ENCODE measurements around the gene CLEC16A. TPM values are rescaled to one million over a fixed set of nuclear protein-coding genes. Genes with fewer than 3 reads are reported as not detected.

Gene CLEC16A
- total RNA-seq, 1 donor from 2014 or later: 38.8 TPM

DNA sequence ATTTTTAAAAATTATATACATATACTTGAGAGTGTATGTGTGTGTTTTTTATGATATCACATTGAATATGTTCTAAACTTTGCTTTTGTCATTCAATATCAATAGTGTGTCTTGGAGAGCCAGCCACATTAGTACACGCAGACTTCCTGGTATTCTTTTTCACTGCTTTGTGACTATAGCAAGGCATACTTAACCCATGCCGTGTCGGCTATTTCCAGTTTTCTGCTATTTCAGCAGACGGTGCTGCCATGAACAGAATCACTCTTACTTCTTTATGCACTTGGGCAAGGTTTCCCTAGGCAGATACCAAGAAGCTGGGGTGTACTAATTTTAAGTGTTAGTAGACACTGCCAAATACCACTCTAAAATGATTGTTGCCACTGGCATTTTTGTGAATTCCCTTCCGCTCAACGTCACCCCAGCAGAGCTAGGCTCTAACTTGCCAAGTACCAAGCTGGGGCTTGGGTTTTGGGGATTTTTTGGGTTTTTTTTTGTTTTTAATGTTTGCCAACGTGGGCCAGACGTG lies 176.8 kb downstream of the CLEC16A start:
- no peak for DNase-seq (ENCODE audit: low spot score)

DNA sequence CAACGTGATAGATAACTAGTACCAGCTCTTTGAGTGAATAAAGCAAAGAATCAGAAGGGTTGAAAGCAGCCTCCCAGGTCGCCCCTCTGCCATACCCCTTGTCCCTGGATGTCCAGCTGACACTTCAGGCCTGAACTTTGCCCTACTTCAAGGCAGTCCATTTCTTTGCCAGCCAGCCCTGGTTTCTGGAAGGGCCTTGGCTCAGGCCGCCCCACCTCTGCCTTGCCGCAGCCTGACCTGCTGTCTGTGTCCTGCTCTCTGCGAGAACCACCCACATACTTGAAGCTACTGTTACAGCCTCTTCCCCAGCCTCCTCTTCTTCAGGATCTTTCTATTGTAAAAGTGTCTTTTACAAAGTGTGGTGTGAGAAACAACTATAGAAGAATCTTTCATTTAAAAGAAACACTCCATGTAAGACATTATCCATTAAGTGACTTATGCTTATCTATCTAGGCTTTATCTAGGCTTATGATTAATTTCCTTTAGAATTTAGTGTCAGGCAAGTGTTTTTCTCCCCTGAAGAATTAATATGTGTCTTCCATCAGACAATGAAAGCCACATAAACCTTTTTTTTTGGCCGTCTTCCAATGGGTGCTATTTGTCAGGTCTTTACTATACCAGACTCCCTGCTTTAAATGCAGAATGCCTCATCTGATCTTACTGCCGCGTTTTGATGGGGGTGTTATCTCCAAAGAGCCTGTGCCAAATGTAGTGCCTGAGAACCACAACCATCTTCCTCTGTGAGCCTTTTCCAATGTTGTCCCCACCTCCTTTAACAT lies 177.7 kb downstream of the CLEC16A start:
- DNase-seq (ENCODE audit: low spot score): no peak

DNA sequence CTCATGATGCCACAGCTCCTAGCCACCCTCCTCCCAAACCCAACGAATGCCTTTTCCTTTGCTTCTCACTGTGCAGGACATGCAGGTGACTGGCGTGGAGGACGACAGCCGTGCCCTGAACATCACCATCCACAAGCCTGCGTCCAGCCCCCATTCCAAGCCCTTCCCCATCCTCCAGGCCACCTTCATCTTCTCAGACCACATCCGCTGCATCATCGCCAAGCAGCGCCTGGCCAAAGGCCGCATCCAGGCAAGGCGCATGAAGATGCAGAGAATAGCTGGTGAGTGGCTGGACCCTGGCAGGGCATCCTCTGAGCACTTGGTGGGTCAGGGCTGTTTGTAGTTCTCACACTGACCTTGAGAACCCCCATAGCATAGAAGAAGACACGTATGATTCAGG lies 179.3 kb downstream of the CLEC16A start:
- no peak for DNase-seq (ENCODE audit: low spot score)

DNA sequence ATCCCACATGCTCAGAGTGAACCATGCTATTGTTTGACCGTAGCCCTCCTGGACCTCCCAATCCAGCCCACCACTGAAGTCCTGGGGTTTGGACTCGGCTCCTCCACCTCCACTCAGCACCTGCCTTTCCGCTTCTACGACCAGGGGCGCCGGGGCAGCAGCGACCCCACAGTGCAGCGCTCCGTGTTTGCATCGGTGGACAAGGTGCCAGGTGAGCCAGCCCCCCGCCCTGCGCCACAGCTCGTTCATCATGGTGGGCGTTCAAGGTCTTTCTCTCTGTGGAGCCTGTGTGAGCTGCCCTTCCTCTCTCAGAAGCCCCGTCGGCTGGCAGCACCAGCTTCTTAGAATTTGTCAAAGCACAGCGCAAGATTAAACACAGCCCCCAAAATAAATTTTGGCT lies 181.6 kb downstream of the CLEC16A start:
- no peak for DNase-seq (ENCODE audit: low spot score)

DNA sequence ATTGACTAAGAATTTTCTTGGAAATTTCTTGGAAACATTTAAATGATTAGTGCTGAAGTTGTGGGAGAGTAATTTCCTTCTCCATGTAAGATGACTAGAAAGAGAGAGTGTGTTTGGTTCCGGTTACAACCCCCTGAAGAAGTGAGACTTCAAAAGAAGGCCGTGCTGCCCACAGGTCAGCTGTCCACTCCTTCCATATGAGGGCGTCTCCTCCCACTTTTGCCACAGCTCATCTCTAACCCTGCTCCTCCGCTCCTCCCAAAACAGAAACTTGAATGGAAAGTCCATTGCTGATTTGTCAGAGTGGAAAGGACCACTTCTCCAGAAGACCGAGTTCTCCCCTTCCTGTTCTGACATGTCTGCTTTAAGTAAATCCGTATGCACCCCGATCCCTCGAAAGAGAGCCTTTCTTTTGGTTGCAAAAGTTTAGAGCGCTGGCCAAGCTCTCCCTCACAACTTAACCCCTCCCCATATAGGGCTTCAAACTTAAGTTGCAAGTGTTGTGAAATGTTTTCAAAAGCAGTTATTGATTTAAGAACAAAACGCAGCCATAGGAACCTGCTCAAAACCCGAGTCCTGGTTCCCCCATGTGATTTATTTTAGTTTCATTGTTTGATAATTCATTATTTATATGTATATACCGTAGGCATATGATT lies 182.2 kb downstream of the CLEC16A start:
- no peak for DNase-seq (ENCODE audit: low spot score)

DNA sequence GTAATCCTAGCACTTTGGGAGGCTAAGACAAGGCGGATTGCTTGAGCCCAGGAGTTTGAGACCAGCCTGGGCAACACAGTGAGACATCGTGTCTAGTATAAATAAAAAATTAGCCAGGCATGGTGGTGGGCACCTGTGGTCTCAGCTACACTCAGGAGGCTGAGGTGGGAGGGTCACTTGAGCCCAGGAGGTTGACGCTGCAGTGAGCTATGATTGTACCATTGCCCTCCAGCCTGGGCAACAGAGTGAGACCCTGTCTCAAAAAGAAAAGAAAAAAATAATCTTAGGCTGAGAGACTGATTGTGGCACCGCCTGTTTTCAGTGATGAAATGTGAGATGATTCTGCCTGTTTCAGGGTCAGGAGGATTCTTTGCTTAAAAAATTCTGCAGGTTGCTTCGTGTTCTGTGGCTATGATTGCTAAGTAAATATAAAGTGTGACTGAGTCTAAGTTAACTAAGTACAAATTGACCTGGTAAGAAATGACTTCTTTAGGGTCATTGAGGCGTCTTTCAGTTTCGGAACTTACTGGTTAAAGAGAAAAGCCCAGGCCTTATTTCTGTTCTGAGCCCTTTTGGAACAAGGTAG lies 183.3 kb downstream of the CLEC16A start:
- DNase-seq (ENCODE audit: low spot score): no peak

DNA sequence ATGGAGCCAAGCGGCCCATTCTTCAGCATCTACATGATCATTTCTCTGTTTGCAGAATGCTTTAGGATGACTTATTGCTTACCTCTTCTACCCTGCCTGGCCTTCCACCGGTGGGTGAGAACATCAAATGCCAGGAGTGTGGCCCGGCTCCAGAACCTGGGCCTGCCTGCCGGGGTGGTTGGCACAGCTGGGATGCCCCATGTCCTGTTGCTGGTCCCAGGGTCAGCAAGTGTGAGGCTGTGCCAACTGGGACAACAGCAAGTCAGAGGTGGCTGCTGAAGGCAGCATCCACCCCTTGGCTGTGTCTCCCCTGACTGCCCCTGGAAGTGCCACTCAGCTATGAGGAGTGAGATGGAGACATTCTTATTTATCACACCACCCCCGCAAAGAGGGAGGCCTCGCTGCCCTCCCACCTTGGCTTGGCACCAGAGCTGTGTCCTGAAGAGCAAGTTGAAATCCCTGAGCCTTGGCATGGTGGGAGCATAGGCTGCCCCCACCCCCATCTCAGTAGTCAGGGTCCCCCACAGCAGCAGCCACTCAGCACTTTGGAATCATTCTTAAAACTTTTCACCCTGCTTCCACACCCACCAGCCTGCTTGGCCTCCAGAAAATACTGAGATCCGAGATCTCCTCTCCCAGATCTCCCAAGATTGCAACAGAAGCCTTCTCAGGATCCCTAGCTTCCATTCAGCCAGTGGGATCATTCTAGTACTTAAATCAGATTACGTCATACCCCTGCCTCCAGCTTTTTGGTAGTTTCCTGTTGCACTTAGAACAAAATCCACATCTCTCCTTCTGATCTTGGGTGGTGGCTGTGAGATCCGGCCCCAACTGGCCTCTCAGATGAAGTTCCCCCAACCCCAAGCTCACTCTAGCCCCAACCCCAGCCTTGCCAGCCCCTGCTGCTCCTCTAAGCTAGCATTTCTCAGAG lies 184.1 kb downstream of the CLEC16A start:
- DNase-seq (ENCODE audit: low spot score): no peak

DNA sequence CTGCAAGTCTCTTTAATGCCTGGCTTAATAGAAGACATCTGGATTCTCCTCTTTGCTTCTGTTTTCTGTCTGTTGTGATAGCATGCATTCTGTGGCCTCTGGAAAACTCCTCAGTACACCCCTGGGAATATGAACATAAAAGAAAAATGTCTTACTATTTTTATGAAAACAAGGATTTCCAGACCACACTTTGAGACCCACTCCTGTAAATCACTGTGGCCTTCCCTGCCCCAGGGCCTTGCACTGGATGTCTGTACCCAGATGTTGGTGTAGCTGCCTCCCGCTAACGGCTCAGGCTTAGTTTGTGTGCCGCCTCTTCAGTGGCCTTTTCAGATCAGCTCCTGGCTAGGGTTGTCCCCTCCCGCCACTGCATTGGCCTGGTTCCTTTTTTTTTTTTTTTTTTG lies 185.0 kb downstream of the CLEC16A start:
- DNase-seq (ENCODE audit: low spot score): no peak

DNA sequence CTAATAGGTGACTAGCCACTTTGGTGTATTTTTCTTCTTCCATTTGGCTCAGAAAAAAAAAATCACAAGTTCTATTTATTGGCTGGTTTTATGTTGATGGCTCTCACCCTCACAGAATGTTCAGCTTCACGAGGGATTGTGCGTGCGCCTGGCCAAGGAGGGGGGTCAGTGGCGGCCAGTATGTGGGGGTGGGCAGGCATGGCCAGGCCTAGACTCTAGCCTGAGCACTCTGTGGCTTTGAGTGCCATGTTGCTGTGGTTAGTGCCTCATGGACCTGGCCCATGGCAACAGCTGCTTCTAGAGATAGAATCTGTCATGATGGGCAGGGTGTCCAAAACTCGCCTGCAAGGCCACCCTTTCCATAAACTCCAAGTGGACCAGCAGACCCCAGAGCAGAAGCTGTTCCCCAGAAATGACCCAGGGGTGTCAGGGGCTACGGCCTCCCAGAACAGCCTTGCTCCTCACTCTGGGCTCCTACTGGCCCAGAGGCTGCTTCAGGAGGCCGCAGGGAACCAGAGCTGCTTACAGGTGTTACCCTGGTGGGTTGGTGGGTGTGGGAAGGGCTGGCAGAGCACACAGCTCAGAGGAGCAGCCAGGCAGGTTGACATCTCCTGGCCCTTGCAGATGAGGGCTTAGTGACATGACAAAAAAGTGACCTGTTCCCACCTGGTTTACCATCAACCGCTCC lies 186.8 kb downstream of the CLEC16A start:
- DNase-seq (ENCODE audit: low spot score): no peak

DNA sequence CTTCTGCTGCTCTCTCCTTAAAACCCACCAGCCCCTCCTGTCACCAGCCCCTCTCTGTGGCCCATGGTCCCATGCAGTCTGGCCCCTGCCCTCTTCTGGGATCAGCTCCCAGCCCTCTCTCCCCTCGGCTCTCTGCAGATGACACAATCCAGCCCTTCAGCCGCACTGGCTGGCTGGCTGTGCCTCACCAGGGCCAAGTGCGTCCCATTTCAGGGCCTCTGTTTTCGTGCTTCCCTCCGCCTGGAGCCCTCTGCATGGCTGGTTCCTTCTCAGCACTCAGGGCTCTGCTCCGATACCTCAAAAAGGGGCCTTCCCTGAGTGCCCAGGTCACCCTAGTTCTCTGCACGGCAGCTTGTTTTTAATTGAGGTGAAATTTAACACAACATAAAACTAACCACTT lies 187.3 kb downstream of the CLEC16A start:
- DNase-seq (ENCODE audit: low spot score): no peak

DNA sequence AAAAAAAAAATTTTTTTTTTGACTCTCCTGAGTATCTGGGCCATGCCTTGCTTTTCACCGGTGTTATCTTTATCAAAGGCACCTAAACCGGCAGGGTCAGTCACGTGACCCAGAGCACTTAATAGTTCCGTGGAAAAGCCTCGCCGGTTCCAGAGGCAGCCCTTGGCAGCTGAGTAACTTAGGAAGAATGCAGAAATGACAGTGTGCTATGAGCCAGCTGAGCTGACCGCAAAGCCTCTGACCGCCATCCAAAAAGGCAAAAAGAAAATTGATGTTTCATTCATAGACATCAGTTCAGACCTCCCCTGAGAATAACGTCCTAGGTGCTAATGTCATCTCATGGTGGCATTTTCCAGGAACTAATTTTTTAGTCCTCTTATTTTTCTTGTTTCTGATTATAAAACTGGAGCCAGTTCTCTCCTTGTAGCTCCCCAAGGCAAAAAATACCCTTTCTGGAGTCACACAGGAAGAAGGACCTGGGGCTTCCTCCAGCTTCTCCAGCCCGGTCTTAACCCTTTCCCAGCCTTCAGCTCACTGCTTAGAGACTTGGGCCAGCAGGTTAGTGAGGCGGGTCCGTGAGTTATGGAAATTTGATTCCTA lies 189.1 kb downstream of the CLEC16A start:
- DNase-seq (ENCODE audit: low spot score): peak; percentile 90

DNA sequence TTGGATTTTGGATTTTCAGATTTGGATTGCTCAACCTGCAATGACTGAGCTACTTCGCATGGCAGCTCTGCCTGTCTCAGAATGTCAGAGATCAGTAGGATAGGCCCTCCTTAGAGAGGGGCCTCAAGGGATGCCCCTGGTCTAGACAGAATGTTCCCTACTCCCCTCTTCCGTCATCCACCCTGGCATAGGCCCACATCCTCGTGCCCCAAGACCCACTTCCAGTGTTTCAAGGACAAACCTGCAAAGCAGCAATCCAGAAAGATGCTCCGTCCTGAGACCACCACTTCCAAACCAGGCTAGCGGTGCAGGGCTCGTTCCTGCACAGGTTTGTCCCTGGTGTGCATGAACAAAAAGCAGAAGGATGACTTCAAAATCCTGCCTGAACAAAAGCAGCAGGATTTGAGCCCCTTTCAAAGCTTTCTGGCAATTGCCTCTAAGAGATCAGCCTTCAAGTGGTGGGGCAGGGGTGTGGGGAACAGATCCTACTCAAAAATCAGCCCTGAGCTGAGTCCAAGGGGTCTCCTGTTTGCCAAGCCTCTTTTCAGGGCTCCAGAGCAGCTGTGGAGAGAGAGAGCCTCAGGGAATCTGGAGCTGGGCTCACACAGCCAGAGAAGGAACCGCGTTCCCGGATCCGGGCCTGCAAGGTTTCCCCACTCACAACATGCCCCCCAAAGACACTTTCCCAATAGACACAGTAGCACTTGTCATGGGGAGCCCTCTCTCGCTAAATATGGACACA lies 190.5 kb downstream of the CLEC16A start:
- DNase-seq (ENCODE audit: low spot score): no peak

DNA sequence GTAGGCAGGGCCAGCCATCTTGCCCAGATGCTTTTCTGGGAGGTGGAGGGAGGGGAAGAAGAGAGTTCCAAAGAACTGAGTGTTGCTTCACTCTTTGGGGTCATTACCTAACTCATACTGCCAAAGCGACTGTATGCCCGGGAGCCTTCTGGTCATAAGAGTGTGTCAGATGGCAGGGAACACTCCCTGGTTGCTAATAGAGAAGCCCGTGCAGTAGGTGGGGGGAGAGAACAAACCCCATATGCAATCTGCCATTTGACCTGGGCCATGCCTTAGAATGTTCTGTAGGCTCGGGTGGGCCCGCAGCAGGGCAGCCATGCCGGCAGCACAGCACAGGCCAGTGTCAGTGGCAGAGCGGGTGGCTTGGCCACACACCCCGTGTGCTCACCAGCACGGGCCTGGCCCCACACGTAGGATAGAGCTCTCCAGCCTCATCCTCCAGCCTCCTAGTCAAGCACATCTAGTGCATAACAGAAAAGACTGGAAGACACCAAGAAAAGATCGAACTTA lies 191.2 kb downstream of the CLEC16A start:
- DNase-seq (ENCODE audit: low spot score): no peak

DNA sequence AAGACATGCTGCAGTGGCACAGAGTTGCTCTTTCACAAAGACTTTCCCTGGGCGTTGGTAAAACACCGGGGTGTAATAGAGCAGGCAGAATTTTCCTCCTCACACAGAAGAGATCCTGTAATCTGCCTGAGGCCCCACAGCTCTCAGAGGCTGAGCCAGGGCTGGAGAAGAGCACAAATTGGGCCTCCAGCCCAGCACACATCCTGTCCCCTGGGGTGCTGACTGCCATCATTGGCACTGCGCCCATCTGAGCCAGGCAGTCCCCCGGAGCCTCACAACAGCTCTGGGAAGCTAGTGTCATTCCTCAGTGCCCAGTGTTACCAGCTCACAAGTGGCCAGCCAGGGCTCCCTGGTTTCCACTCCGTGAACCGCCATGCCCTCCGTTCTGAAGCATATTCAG lies 192.2 kb downstream of the CLEC16A start:
- no peak for DNase-seq (ENCODE audit: low spot score)

DNA sequence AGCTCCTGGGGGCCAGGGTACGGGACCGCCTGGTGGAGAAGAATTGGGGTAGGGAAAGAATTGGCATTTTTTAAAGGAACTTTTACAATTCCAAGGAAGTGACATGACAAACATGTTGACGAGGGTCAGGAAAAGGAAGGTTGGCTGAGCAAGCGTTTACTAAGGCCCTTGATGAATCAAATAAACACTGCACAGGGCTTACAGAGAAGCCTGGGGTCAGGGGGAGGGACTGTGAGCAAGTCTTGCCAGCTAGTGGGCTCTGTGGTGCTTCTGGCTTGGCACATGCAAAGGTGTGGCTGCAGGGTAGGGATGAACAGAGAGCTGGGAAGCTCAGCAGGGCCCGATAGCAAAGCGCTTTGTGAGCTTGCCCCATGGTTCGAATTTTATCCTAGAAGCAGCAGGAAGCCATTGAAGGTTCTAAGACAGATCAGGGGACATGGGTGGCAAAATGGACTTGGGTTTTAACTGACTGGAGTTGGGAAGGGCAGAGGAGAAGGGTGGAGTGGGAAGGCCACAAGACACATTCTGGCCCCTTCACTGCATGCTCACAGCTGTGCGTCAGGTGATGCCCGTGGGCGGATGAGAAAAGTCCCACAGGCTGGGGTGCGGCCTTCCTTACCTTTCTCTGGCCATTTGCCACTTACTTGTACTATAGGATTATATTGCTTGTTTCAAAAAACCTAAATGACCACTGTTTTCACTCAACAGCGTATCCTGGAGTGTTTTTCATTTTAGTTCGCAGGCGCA lies 193.8 kb downstream of the CLEC16A start:
- no peak for DNase-seq (ENCODE audit: low spot score)

DNA sequence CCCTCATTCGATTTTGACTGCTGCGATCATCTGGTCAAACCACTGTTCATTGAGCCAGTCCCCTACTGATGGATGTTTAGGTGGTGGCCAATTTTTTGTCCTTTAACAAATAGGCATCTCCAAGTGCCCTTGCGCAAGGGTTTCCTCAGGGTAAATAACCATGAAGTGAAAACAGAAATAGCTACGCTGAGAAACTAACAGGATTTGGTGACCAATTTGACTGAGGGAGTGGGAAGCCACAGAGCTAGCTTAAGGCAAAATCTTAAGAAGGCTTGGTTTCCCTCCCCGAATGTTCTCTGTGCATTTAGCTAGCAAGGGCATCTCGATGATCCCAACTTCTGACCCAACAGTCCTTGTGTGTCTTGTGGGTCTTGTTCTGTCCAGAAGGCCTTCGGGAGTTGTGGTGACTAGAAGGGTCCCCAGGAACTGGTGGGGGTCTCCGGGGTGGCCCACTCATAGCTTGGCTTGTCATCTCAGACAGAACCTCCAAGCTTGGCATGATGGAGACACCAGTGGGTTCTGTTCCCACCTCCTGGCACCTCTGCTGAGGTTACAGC lies 194.5 kb downstream of the CLEC16A start:
- no peak for DNase-seq (ENCODE audit: low spot score)

DNA sequence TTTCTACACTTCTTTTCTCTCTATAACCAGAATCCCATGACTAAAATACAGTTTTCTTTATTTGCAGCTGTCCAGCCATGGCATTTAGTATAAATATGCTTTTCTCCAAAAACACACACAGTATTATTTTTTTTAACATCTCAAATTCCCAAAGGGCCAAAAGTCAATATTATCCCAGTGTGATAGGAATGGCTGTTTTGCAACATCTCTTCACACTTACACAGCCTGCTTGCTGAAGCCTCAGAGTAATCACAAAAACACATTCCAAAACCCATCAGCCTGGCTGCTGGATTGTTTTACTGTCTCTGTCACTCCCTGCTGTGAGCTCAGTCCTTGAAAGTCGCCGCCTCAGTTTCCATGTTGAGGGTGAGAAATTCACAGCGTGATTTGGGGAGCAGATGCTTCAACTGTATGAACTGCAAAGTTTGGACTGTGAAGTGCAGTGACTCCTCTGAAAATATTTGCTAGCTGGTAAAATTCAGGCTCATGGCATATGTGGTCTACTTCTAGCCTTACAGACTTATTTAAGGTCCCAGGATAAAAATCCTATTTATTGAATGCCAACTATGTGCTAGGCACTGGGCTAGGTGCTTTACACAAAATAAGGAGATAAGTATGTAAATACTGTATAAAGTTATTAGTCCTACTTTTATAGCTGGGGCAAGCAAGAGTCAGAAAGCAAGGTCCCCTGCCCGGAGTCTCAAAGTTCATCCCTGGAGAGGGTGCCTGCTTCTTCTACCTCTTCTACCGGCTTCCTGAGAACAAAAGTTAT lies 195.1 kb downstream of the CLEC16A start:
- DNase-seq (ENCODE audit: low spot score): no peak

DNA sequence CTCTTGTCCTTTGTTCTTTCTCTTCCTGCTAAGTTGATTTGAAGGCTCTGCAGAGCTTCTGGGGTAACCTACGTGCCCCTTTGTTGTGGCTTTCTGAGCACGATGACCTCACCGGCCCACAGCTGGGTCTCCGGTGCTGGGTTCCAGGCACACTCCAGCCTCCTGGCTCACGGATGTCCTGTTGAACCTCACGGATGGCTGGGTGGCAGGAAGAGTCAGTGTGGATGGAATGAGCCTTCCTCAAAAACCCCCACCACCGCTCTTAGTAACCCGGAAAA lies 195.7 kb downstream of the CLEC16A start:
- no peak for DNase-seq (ENCODE audit: low spot score)
